Breast epithelium (tissue), 3 donors: ENCODE results near the gene ECM1.

Source experiments
- CTCF ChIP-seq, 3 donors: fragments of 450-650 bp; IDR thresholded peaks; one replicate each; pipeline ENCODE4 v1.5.1; 2016 to 2017; ENCODE audit warnings: antibody characterized with exemption in 3 of 3, mild to moderate bottlenecking in 3 of 3, moderate library complexity in 3 of 3
- POLR2A ChIP-seq: fragments of 450-650 bp; IDR thresholded peaks from one replicate; pipeline ENCODE4 v1.6.1; 2016; ENCODE audit warnings: antibody characterized with exemption, mild to moderate bottlenecking, moderate library complexity

GRCh38 chr1:150560011-150560438 is 52.1 kb downstream of the ECM1 start:
- TF ChIP-seq CTCF (IDR thresholded peaks at IDR 0.05) (peak; percentile 88 to 96 (median 90)), POLR2A (no peak)
